Testis (tissue), 3 donors: ENCODE data around the gene KCNC2. TPM values are rescaled to one million over a fixed set of nuclear protein-coding genes. Genes with fewer than 3 reads are reported as not detected.

Experiments used
- DNase-seq: peaks from one replicate; pipeline ENCODE4 v3.0.0-alpha.2; 2019
- H3K27ac ChIP-seq, 2 donors: fragments of 200-600 bp; sonication (generic); one replicate each; pipeline ENCODE4 v1.5.1; 2019
- H3K27me3 ChIP-seq: fragments of 200-600 bp; sonication (generic); one replicate; pipeline ENCODE4 v1.5.1; 2019
- H3K36me3 ChIP-seq: fragments of 200-600 bp; sonication (generic); one replicate; pipeline ENCODE4 v1.5.1; 2017; ENCODE audit warnings: low read depth; ENCODE audit errors: missing control alignments
- H3K4me1 ChIP-seq: fragments of 200-600 bp; sonication (generic); one replicate; pipeline ENCODE4 v1.5.1; 2019
- H3K4me3 ChIP-seq, 2 donors: fragments of 200-600 bp; sonication (generic); one replicate each; pipeline ENCODE4 v1.5.1; 2017 to 2019
- H3K9me3 ChIP-seq: fragments of 200-600 bp; sonication (generic); one replicate; pipeline ENCODE4 v1.5.1; 2017
- POLR2A ChIP-seq: fragments of 450-650 bp; IDR thresholded peaks from one replicate; pipeline ENCODE4 v1.6.1; 2017; ENCODE audit warnings: antibody characterized with exemption, mild to moderate bottlenecking, moderate library complexity
- WGBS, 2 donors: methylation state at CpG; one replicate each; pipeline ENCODE4 v1.1.5; 2018; 5-methylcytosine and 5-hydroxymethylcytosine counted together
- intact Hi-C: fragments of 100-400 bp; cut with DNase I; formaldehyde crosslinking; loops from one replicate; pipeline ENCODE4 v1.15.1; 2023; ENCODE audit warnings: low total_unique reads
- polyA plus RNA-seq: library from polyadenylated mRNA; stranded (reverse); fragments of 350-450 nt; fragmentation: Illumina TruSeq; extraction: RNeasy Lipid Tissue Mini Kit (QIAGEN cat#74804); gene quantifications from one replicate; pipeline ENCODE4 v1.2.3, GENCODE V29; 2014; ENCODE audit warnings: low read depth, low replicate concordance; ENCODE audit not compliant: insufficient read depth
- total RNA-seq, 2 donors: library from RNA; depleted of rRNA; stranded (reverse); fragments of >200 nt; gene quantifications; one replicate each; pipeline ENCODE4 v1.2.3, GENCODE V29; 2016
- TF ChIP-seq, protein P1 (sequence below), 3 experiments: fragments of 450-650 bp in 2 of 3; fragments of 200-600 bp in 1 of 3; sonication (generic) in 1 of 3; IDR thresholded peaks; one replicate each; pipeline ENCODE4 v1.5.1; 2016 to 2019; ENCODE audit warnings: antibody characterized with exemption in 3 of 3, mild to moderate bottlenecking in 2 of 3, moderate library complexity in 1 of 3

The KCNC2 gene
- total and polyA plus RNA-seq, 3 donors from 2014 or later, result 0.39 TPM; not detected in 2

DNA sequence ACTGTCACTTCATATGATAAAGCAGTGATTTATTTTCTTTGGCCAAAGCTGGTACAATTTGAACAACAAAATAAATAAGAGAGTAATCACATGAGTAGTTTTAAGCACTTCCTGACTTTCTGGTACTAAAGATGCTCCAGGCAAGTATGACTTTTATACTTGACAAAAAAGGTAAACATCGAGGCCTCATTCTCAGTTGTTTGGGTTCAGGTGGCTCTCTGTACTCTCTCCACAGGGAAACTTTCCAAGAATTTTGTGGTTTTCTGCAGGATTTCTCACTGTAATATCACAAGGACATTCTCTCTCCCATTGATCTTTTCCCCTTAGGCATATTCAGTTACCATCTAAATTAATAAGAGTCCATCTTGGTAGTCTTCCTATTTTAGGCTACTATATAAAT lies 26.6 kb upstream of the KCNC2 start:
- H3K27me3 ChIP-seq, result no peaks in the 10 kb centered on the region
- 80 to 91% methylated on average over 1 of the region's 1 CpG for WGBS, 2 donors
- H3K27ac ChIP-seq, result no peak overlapping the region
- TF ChIP-seq, protein P1, sequence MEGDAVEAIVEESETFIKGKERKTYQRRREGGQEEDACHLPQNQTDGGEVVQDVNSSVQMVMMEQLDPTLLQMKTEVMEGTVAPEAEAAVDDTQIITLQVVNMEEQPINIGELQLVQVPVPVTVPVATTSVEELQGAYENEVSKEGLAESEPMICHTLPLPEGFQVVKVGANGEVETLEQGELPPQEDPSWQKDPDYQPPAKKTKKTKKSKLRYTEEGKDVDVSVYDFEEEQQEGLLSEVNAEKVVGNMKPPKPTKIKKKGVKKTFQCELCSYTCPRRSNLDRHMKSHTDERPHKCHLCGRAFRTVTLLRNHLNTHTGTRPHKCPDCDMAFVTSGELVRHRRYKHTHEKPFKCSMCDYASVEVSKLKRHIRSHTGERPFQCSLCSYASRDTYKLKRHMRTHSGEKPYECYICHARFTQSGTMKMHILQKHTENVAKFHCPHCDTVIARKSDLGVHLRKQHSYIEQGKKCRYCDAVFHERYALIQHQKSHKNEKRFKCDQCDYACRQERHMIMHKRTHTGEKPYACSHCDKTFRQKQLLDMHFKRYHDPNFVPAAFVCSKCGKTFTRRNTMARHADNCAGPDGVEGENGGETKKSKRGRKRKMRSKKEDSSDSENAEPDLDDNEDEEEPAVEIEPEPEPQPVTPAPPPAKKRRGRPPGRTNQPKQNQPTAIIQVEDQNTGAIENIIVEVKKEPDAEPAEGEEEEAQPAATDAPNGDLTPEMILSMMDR (IDR thresholded peaks at IDR 0.05), result no peak
- no peak for TF ChIP-seq POLR2A
- no peaks in the 10 kb centered on the region for H3K4me1 ChIP-seq
- H3K4me3 ChIP-seq, result no peak overlapping the region
- no peak for DNase-seq
- no peaks in the 10 kb centered on the region for H3K36me3 ChIP-seq
- intact Hi-C loops, result no loop called here
- no peaks in the 10 kb centered on the region for H3K9me3 ChIP-seq

DNA sequence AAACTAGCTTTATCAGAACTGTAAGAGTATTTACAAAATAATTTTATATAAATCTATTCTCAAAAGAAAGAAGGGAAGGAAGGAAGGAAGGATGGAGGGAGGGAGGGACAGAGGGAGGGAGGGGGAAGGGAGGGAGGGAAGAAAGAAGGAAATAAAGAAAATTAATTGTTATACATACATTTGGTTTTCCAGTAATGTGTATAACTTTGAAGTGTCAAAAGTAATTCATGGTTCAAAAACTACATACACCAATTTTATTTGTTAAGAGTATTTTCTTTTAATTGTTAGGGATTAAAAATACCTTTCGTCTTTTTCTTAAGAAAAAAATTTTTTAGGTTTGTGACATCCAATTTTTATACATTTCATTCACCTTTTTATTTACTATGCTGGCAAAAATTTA lies 17.5 kb upstream of the KCNC2 start:
- DNase-seq, result no peak

DNA sequence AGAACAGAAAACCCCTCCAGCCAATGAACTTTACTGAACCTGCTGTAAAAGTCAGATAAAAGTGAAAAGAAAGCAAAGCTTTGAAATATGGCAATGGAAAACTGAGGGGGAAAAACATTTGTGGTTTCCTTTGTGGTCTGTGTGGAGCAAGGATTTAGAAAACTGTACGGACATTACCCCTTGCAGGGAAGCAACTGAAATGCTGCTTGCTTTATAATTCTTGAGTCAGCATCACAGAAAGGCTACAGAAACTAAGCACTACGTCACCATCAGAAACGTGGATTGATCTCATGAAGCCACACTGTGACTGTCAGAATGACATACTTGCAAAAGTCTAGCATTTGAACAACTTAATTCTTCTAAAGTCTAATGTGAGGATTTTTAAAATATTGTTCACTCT lies 2.4 kb upstream of the KCNC2 start:
- Histone ChIP-seq H3K4me1 (no peaks in the 10 kb centered on the region), H3K27ac (no peak overlapping the region), H3K27me3 (no peaks in the 10 kb centered on the region), H3K9me3 (no peaks in the 10 kb centered on the region), H3K36me3 (no peaks in the 10 kb centered on the region), H3K4me3 (no peak overlapping the region)
- no peak for DNase-seq
- TF ChIP-seq POLR2A, result no peak
- TF ChIP-seq, protein P1 (IDR thresholded peaks at IDR 0.05), result no peak
- WGBS, 2 donors, result 44 to 53% methylated on average over 3 of the region's 3 CpGs
- intact Hi-C loops, result no loop called here

More for the DNA sequence above, 17.5 kb upstream of the KCNC2 start:
- Histone ChIP-seq H3K27ac (no peak overlapping the region), H3K27me3 (no peaks in the 10 kb centered on the region), H3K36me3 (no peaks in the 10 kb centered on the region), H3K9me3 (no peaks in the 10 kb centered on the region), H3K4me3 (no peak overlapping the region), H3K4me1 (no peaks in the 10 kb centered on the region)
- TF ChIP-seq POLR2A, result no peak
- TF ChIP-seq, protein P1 (IDR thresholded peaks at IDR 0.05), result no peak
- intact Hi-C loops, result no loop called here
- WGBS, 2 donors, result 65 to 72% methylated on average over 1 of the region's 1 CpG

DNA sequence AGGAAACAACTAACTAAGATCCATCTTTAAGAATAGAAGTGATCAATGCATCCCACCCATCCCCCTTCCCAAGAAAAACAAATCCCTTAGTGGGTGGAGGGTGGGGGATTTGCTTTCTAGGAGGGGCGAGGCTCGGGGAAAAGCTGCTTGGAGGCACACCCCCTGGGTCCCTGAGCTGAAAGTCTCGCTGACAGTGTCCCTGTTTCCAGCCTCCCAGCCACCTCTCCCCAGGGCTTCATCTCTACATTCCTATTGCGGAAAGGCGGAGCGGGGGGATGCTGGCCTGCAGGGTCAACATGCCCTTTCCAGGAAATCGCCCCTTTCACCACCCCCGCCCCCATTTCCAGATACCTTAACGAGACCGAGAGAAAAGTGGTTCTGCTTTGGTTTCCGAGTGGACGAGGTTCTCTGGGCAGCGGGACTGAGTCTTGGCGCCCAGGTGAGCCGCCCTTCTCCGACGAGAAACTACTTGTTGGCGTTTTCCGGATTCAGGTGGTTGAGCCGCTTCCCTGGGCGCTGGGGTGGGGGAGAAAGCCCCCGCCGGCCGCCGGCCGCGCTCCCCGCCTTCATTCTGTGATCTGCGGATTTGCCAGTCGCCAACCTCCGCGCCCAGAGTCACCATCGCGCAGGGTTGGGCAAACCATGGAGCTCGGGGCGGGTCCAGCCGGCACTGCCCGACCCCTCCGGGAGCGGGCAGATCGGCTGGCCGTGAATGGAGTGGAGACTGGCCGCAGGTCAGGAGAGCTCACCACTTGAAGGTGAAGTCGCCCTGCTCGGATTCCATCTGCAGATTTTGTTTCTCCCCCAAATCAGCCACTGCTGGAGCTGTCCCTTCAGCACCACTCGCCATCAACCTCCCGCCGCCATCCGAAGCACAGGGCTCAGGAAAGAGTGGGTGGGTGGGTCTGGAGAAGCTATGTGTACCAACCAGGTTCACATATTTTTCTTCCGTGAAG lies 505 bp downstream of the KCNC2 start:
- H3K36me3 ChIP-seq, result no peaks in the 10 kb centered on the region
- peak overlapping the region in 1 of 2 donors; percentile 29 for H3K4me3 ChIP-seq
- H3K4me1 ChIP-seq, result no peaks in the 10 kb centered on the region
- intact Hi-C loops, result no loop called here
- no peak for TF ChIP-seq POLR2A
- TF ChIP-seq, protein P1 (IDR thresholded peaks at IDR 0.05), result no peak
- H3K9me3 ChIP-seq, result no peaks in the 10 kb centered on the region
- 3 to 4% methylated on average over 21 to 47 of the region's 50 CpGs for WGBS, 2 donors
- peak; percentile 25 for DNase-seq
- H3K27ac ChIP-seq, result no peak overlapping the region
- H3K27me3 ChIP-seq, result no peaks in the 10 kb centered on the region
